Measurements from ENCODE around the gene CAPN15.

Gene CAPN15

GRCh38 chr16:495127-495748, 32.3 kb upstream of the CAPN15 start:
- TF ChIP-seq EZH2phosphoT487 (IDR thresholded peaks at IDR 0.05; ENCODE audit: borderline replicate concordance) (no peak), CTCF (conservative IDR thresholded peaks at IDR 0.05; ENCODE audit: low read length) (peak; percentile 49)
- Histone ChIP-seq H3K4me1 (ENCODE audit: insufficient read depth, low read length, poor library complexity, severe bottlenecking) (no peaks in the 10 kb centered on the region), H2AFZ (ENCODE audit: low read length) (no peak overlapping the region), H3K4me3 (ENCODE audit: low read length, poor library complexity, severe bottlenecking) (no peak overlapping the region), H3K9ac (ENCODE audit: low read depth, low read length, poor library complexity, severe bottlenecking) (no peak overlapping the region), H3K27me3 (ENCODE audit: insufficient read depth, low read length, poor library complexity, severe bottlenecking) (no peaks in the 10 kb centered on the region), H3K36me3 (ENCODE audit: insufficient read depth, low read length) (no peaks in the 10 kb centered on the region), H3K9me2 (replicated peaks; ENCODE audit: low read depth, low read length) (no peaks in the 10 kb centered on the region), H3K79me2 (ENCODE audit: insufficient read depth, low read length) (no peaks in the 10 kb centered on the region), H3K9me3 (ENCODE audit: insufficient read depth, low read depth, low read length) (no peaks in the 10 kb centered on the region), H3K4me2 (ENCODE audit: low read depth, low read length, poor library complexity, severe bottlenecking) (no peak overlapping the region), H3F3A (ENCODE audit: low read depth) (no peaks in the 10 kb centered on the region), H4K20me1 (ENCODE audit: insufficient read depth, low read length, poor library complexity, severe bottlenecking) (no peaks in the 10 kb centered on the region)

- no peak for TF ChIP-seq CTCF (conservative IDR thresholded peaks at IDR 0.05; ENCODE audit: low read length)
- TF ChIP-seq EZH2phosphoT487 (IDR thresholded peaks at IDR 0.05; ENCODE audit: borderline replicate concordance) = no peak
- Histone ChIP-seq H3K9me2 (replicated peaks; ENCODE audit: low read depth, low read length) (no peaks in the 10 kb centered on the region), H3K4me3 (ENCODE audit: low read length, poor library complexity, severe bottlenecking) (no peak overlapping the region), H4K20me1 (ENCODE audit: insufficient read depth, low read length, poor library complexity, severe bottlenecking) (no peaks in the 10 kb centered on the region), H3K9me3 (ENCODE audit: insufficient read depth, low read depth, low read length) (no peaks in the 10 kb centered on the region), H3K27me3 (ENCODE audit: insufficient read depth, low read length, poor library complexity, severe bottlenecking) (no peaks in the 10 kb centered on the region), H3K79me2 (ENCODE audit: insufficient read depth, low read length) (no peaks in the 10 kb centered on the region), H3K4me1 (ENCODE audit: insufficient read depth, low read length, poor library complexity, severe bottlenecking) (no peaks in the 10 kb centered on the region), H3F3A (ENCODE audit: low read depth) (no peaks in the 10 kb centered on the region), H3K9ac (ENCODE audit: low read depth, low read length, poor library complexity, severe bottlenecking) (no peak overlapping the region), H3K36me3 (ENCODE audit: insufficient read depth, low read length) (no peaks in the 10 kb centered on the region), H2AFZ (ENCODE audit: low read length) (no peak overlapping the region), H3K4me2 (ENCODE audit: low read depth, low read length, poor library complexity, severe bottlenecking) (no peak overlapping the region)
Observed at GRCh38 chr16:496097-496886, 31.2 kb upstream of the CAPN15 start.

GRCh38 chr16:497258-497657, 30.3 kb upstream of the CAPN15 start:
- H3K27me3 ChIP-seq (ENCODE audit: insufficient read depth, low read length, poor library complexity, severe bottlenecking) = no peaks in the 10 kb centered on the region
- no peak overlapping the region for H3K4me3 ChIP-seq (ENCODE audit: low read length, poor library complexity, severe bottlenecking)
- no peaks in the 10 kb centered on the region for H3K79me2 ChIP-seq (ENCODE audit: insufficient read depth, low read length)
- no peak for TF ChIP-seq EZH2phosphoT487 (IDR thresholded peaks at IDR 0.05; ENCODE audit: borderline replicate concordance)
- no peak for TF ChIP-seq CTCF (conservative IDR thresholded peaks at IDR 0.05; ENCODE audit: low read length)
- no peaks in the 10 kb centered on the region for H3K4me1 ChIP-seq (ENCODE audit: insufficient read depth, low read length, poor library complexity, severe bottlenecking)
- no peaks in the 10 kb centered on the region for H3F3A ChIP-seq (ENCODE audit: low read depth)
- H3K9me3 ChIP-seq (ENCODE audit: insufficient read depth, low read depth, low read length) = no peaks in the 10 kb centered on the region
- H2AFZ ChIP-seq (ENCODE audit: low read length) = no peak overlapping the region
- no peaks in the 10 kb centered on the region for H3K9me2 ChIP-seq (replicated peaks; ENCODE audit: low read depth, low read length)
- no peak overlapping the region for H3K4me2 ChIP-seq (ENCODE audit: low read depth, low read length, poor library complexity, severe bottlenecking)
- no peaks in the 10 kb centered on the region for H4K20me1 ChIP-seq (ENCODE audit: insufficient read depth, low read length, poor library complexity, severe bottlenecking)
- H3K36me3 ChIP-seq (ENCODE audit: insufficient read depth, low read length) = no peaks in the 10 kb centered on the region
- no peak overlapping the region for H3K9ac ChIP-seq (ENCODE audit: low read depth, low read length, poor library complexity, severe bottlenecking)

All from Loucy (cell line).